B cell (primary cell): ENCODE data around the gene SHC4. TPM values are rescaled to one million over a fixed set of nuclear protein-coding genes. Genes with fewer than 3 reads are reported as not detected.

Experiments used
- ATAC-seq: fragments of 200-7000 bp; cut with Tn5 transposase; one replicate; pipeline ENCODE4 v1.10.0; 2021; ENCODE audit warnings: low read depth, mild to moderate bottlenecking, moderate number of reproducible peaks, moderate library complexity
- CTCF ChIA-PET: fragments of 350-600 bp; sonication (Branson Sonifier 250); formaldehyde crosslinking; loops from one replicate; lab custom pipeline; 2021; ENCODE audit warnings: antibody characterized with exemption, inconsistent platforms; lab: Charles Lee
- POLR2A ChIA-PET: fragments of 350-600 bp; sonication (Branson Sonifier 250); formaldehyde crosslinking; loops from one replicate; lab custom pipeline; 2021; ENCODE audit warnings: antibody characterized with exemption; lab: Charles Lee
- DNase-seq: peaks from one replicate; pipeline ENCODE4 v3.0.0; 2013
- H2AFZ ChIP-seq: 2 replicates; pipeline ENCODE4 v1.6.1; 2012; ENCODE audit warnings: mild to moderate bottlenecking, low read depth, low read length; ENCODE audit not compliant: insufficient read depth, poor library complexity, severe bottlenecking
- H3K27ac ChIP-seq, 2 donors: 1 replicate in 1 of 2; 2 replicates in 1 of 2; pipeline ENCODE4 v1.5.1; 2012 to 2013; ENCODE audit warnings: low read length in 2 of 2, mild to moderate bottlenecking in 2 of 2, moderate library complexity in 1 of 2
- H3K27me3 ChIP-seq, 4 experiments: fragments of 200-600 bp in 1 of 4; sonication (generic) in 1 of 4; replicated peaks in 1 of 4; 1 replicate in 2 of 4; 2 replicates in 2 of 4; pipeline versions ENCODE4 v1.6.1 to v1.7.0; 2013 to 2016; ENCODE audit warnings: low read length in 3 of 4, mild to moderate bottlenecking in 2 of 4, mixed read lengths in 1 of 4, moderate library complexity in 1 of 4; ENCODE audit not compliant: insufficient read depth in 4 of 4, control insufficient read depth in 3 of 4; ENCODE audit errors: control extremely low read depth in 1 of 4
- H3K36me3 ChIP-seq, 2 experiments: replicated peaks in 1 of 2; 1 replicate in 1 of 2; 2 replicates in 1 of 2; pipeline versions ENCODE4 v1.6.1 to v1.7.1; 2013; ENCODE audit warnings: low read length in 1 of 2; ENCODE audit not compliant: insufficient read depth in 2 of 2, control insufficient read depth in 1 of 2; ENCODE audit errors: control extremely low read depth in 1 of 2, extremely low read depth in 1 of 2
- H3K4me1 ChIP-seq, 2 donors: fragments of 200-600 bp in 1 of 2; sonication (generic) in 1 of 2; 1 replicate in 1 of 2; 2 replicates in 1 of 2; pipeline versions ENCODE4 v1.5.1 to v1.6.1; 2013 to 2017; ENCODE audit warnings: low read length in 2 of 2; ENCODE audit not compliant: control insufficient read depth in 2 of 2, insufficient read depth in 2 of 2
- H3K4me2 ChIP-seq: replicated peaks from 2 replicates; pipeline ENCODE3; 2012; ENCODE audit warnings: mild to moderate bottlenecking, low read depth, low read length; ENCODE audit not compliant: poor library complexity, severe bottlenecking
- H3K4me3 ChIP-seq, 5 experiments: fragments of 200-600 bp in 1 of 5; sonication (generic) in 1 of 5; 1 replicate in 3 of 5; 2 replicates in 2 of 5; pipeline versions ENCODE4 v1.5.1 to v1.7.0; 2011 to 2016; ENCODE audit warnings: low read length in 4 of 5, mild to moderate bottlenecking in 4 of 5, low read depth in 2 of 5, control low read depth in 1 of 5, moderate library complexity in 1 of 5; ENCODE audit not compliant: insufficient read depth in 1 of 5; ENCODE audit errors: control extremely low read depth in 1 of 5, extremely low read depth in 1 of 5
- H3K79me2 ChIP-seq: fragments of 200-600 bp; sonication (generic); one replicate; pipeline ENCODE4 v1.6.0; 2016; ENCODE audit warnings: low read length; ENCODE audit not compliant: control insufficient read depth, insufficient read depth
- H3K9ac ChIP-seq: fragments of 200-600 bp; sonication (generic); 2 replicates; pipeline ENCODE4 v1.6.1; 2017; ENCODE audit warnings: mild to moderate bottlenecking, low read length, moderate library complexity
- H3K9me3 ChIP-seq, 3 donors: one replicate each; pipeline versions ENCODE4 v1.6.1 to v1.7.1; 2013; ENCODE audit warnings: low read length in 2 of 3; ENCODE audit not compliant: control insufficient read depth in 2 of 3, insufficient read depth in 1 of 3; ENCODE audit errors: control extremely low read depth in 1 of 3
- H4K20me1 ChIP-seq: 2 replicates; pipeline ENCODE4 v1.6.0; 2012; ENCODE audit warnings: mild to moderate bottlenecking, low read length; ENCODE audit not compliant: insufficient read depth, control insufficient read depth, poor library complexity, severe bottlenecking
- H3K27ac Mint-ChIP-seq: one replicate; pipeline ENCODE4 v1.8.0; 2021; ENCODE audit warnings: mixed read lengths
- H3K27me3 Mint-ChIP-seq: one replicate; pipeline ENCODE4 v1.8.0; 2021; ENCODE audit warnings: mixed read lengths
- H3K4me1 Mint-ChIP-seq: one replicate; pipeline ENCODE4 v1.8.0; 2021; ENCODE audit warnings: mixed read lengths
- H3K4me3 Mint-ChIP-seq: one replicate; pipeline ENCODE4 v1.8.0; 2021; ENCODE audit warnings: mixed read lengths
- H3K9me3 Mint-ChIP-seq: one replicate; pipeline ENCODE4 v1.8.0; 2022; ENCODE audit warnings: mixed read lengths; ENCODE audit not compliant: insufficient read depth
- EZH2 ChIP-seq: IDR thresholded peaks from 2 replicates; pipeline ENCODE4 v1.6.1; 2012; ENCODE audit warnings: borderline replicate concordance, low read depth, mild to moderate bottlenecking, moderate library complexity, low read length; ENCODE audit not compliant: insufficient read depth, poor library complexity, severe bottlenecking
- whole genome bisulfite sequencing: methylation state at CpG from one replicate; pipeline ENCODE4 v1.1.5; 2013; ENCODE audit warnings: missing lambda C conversion rate; ENCODE audit not compliant: insufficient coverage; 5-methylcytosine and 5-hydroxymethylcytosine counted together
- intact Hi-C: fragments of 100-400 bp; cut with micrococcal nuclease; formaldehyde crosslinking; loops from one replicate; pipeline ENCODE4 v1.10.0; 2022
- polyA plus RNA-seq: library from polyadenylated mRNA; depleted of rRNA; stranded (reverse); fragments of >200 nt; gene quantifications from 2 replicates; pipeline ENCODE4 v1.2.3, GENCODE V29; 2012
- total RNA-seq, 2 donors: library from RNA; stranded (reverse); fragments of 120-200 nt in 1 of 2; gene quantifications; 1 replicate in 1 of 2; 2 replicates in 1 of 2; pipeline versions ENCODE4 v1.2.3 to v1.2.4, GENCODE V29; 2013 to 2022
- TF ChIP-seq, protein P1 (sequence below): fragments of 200-600 bp; IDR thresholded peaks from one replicate; pipeline ENCODE4 v1.8.0; 2022; ENCODE audit warnings: antibody characterized with exemption, mild to moderate bottlenecking

Gene SHC4
- total and polyA plus RNA-seq, 2 donors (not counting 1 experiment from before 2014, with no cell fraction given) = 0.04 to 0.69 TPM

DNA sequence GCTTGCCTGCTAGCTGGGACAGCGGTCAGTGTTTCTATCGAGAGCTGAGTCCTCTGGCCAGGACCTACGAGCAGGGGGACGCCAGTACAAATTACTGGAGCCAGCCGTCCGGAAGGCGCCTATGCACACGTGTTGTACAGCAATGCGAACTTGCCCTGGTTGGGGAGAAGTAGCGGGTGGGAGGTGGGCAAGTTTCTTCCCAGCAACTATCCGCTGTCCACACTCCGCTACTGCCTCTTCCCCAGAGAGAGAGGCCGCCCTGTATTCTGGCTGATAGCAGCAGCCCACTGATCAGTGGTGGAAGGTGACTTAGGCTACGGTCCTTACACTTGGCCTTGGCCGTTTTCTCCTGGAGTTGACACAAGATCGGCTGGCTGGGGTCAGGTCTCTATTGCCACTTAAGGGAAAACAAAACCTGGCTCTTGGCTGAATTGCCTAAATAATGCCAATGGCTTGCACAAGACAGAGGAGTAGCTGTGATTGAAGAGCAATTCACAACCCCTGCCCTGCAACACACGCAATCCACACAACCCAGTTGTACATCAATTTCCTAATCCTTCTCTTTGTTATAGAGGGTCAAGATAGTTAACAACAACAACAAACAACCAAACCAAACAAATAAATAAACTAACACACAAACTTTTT lies 12.8 kb upstream of the SHC4 start:
- no peak for ATAC-seq
- H3K4me2 ChIP-seq = peak overlapping the region; percentile 72

More for the DNA sequence above, 12.8 kb upstream of the SHC4 start:
- Histone ChIP-seq H3K9ac (no peak overlapping the region), H3K27ac (no peak overlapping the region), H3K4me1 (peaks cover 5 to 8% of the 10 kb centered on the region in 2 donors), H3K4me3 (peak overlapping the region in 1 of 5 experiments; percentile 53), H2AFZ (peak overlapping the region; percentile 74), H3K36me3 (no peaks in the 10 kb centered on the region), H3K79me2 (no peaks in the 10 kb centered on the region), H3K27me3 (peaks cover 0 to 23% (median 10%) of the 10 kb centered on the region in 4 experiments), H3K9me3 (peaks cover 0 to 5% (median 0%) of the 10 kb centered on the region in 3 donors), H4K20me1 (no peaks in the 10 kb centered on the region)
- Mint-ChIP-seq H3K27ac (no peak overlapping the region), H3K4me1 (peaks cover 5% of the 10 kb centered on the region), H3K27me3 (peaks cover 48% of the 10 kb centered on the region), H3K4me3 (peak overlapping the region; percentile 48), H3K9me3 (no peaks in the 10 kb centered on the region)
- POLR2A ChIA-PET = no interaction called here
- 96% methylated on average over 16 of the region's 17 CpGs for WGBS
- CTCF ChIA-PET = interaction anchor here (1.4 to 3.2 kb wide), 5 partner anchors 9 to 115 kb away, joined by 6 to 38 read pairs (median 15); partner anchors contain the start of gene SHC4
- DNase-seq = no peak
- intact Hi-C loops = no loop called here
- TF ChIP-seq, protein P1, sequence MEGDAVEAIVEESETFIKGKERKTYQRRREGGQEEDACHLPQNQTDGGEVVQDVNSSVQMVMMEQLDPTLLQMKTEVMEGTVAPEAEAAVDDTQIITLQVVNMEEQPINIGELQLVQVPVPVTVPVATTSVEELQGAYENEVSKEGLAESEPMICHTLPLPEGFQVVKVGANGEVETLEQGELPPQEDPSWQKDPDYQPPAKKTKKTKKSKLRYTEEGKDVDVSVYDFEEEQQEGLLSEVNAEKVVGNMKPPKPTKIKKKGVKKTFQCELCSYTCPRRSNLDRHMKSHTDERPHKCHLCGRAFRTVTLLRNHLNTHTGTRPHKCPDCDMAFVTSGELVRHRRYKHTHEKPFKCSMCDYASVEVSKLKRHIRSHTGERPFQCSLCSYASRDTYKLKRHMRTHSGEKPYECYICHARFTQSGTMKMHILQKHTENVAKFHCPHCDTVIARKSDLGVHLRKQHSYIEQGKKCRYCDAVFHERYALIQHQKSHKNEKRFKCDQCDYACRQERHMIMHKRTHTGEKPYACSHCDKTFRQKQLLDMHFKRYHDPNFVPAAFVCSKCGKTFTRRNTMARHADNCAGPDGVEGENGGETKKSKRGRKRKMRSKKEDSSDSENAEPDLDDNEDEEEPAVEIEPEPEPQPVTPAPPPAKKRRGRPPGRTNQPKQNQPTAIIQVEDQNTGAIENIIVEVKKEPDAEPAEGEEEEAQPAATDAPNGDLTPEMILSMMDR = no peak
- TF ChIP-seq EZH2 = no peak
